Mesendoderm (in vitro differentiated cells): ENCODE data around the gene MS4A12.

ENCODE experiments used
- DNase-seq: peaks from one replicate; pipeline ENCODE4 v3.0.0; 2013
- H2AK5ac ChIP-seq: 2 replicates; pipeline ENCODE4 v1.6.1; 2013; ENCODE audit warnings: low read length, inconsistent platforms
- H2BK120ac ChIP-seq: 2 replicates; pipeline ENCODE4 v1.6.1; 2013; ENCODE audit warnings: low read depth, mild to moderate bottlenecking, low read length, moderate library complexity, mixed read lengths
- H2BK15ac ChIP-seq: replicated peaks from 2 replicates; pipeline ENCODE4 v1.6.1; 2013; ENCODE audit warnings: low read depth, mild to moderate bottlenecking, moderate library complexity
- H2BK5ac ChIP-seq: 2 replicates; pipeline ENCODE4 v1.6.1; 2013; ENCODE audit warnings: low read length, inconsistent platforms
- H3K18ac ChIP-seq: 2 replicates; pipeline ENCODE4 v1.6.1; 2013; ENCODE audit warnings: mild to moderate bottlenecking, low read length, mixed read lengths
- H3K23ac ChIP-seq: one replicate; pipeline ENCODE4 v1.6.1; 2013; ENCODE audit warnings: low read length
- H3K27ac ChIP-seq: 2 replicates; pipeline ENCODE4 v1.5.1; 2013; ENCODE audit warnings: low read depth, mild to moderate bottlenecking, inconsistent platforms, low read length, moderate library complexity
- H3K27me3 ChIP-seq: 2 replicates; pipeline ENCODE4 v1.6.1; 2013; ENCODE audit warnings: low read length, control low read depth, mild to moderate bottlenecking, inconsistent platforms; ENCODE audit not compliant: insufficient read depth, poor library complexity
- H3K36me3 ChIP-seq: 2 replicates; pipeline ENCODE4 v1.6.1; 2013; ENCODE audit warnings: low read length, inconsistent platforms; ENCODE audit not compliant: control insufficient read depth, insufficient read depth
- H3K4ac ChIP-seq: one replicate; pipeline ENCODE4 v1.6.1; 2013; ENCODE audit warnings: low read depth, mild to moderate bottlenecking, low read length, moderate library complexity
- H3K4me1 ChIP-seq: 2 replicates; pipeline ENCODE4 v1.6.1; 2013; ENCODE audit warnings: low read depth, low read length, inconsistent platforms; ENCODE audit not compliant: control insufficient read depth
- H3K4me2 ChIP-seq: 2 replicates; pipeline ENCODE4 v1.6.1; 2013; ENCODE audit warnings: low read length
- H3K4me3 ChIP-seq: 2 replicates; pipeline ENCODE4 v1.5.1; 2013; ENCODE audit warnings: mild to moderate bottlenecking, low read length
- H3K56ac ChIP-seq: one replicate; pipeline ENCODE4 v1.6.1; 2013; ENCODE audit warnings: low read length
- H3K79me1 ChIP-seq: 2 replicates; pipeline ENCODE4 v1.6.1; 2013; ENCODE audit warnings: low read length, inconsistent platforms
- H3K79me2 ChIP-seq: 2 replicates; pipeline ENCODE4 v1.6.1; 2013; ENCODE audit warnings: mild to moderate bottlenecking, low read length; ENCODE audit not compliant: control insufficient read depth, insufficient read depth
- H3K9ac ChIP-seq: 2 replicates; pipeline ENCODE4 v1.6.1; 2013; ENCODE audit warnings: low read length, inconsistent platforms
- H4K5ac ChIP-seq: one replicate; pipeline ENCODE4 v1.6.1; 2013; ENCODE audit warnings: low read length
- H4K8ac ChIP-seq: one replicate; pipeline ENCODE4 v1.6.1; 2013; ENCODE audit warnings: low read depth, mild to moderate bottlenecking, control low read depth, low read length, moderate library complexity
- WGBS: extraction: QIAGEN DNeasy Blood & Tissue Kit; methylation state at CpG from one replicate; pipeline ENCODE4 v1.1.7; 2013; ENCODE audit warnings: low lambda C conversion rate, missing lambda C conversion rate; ENCODE audit not compliant: insufficient coverage; ENCODE audit errors: extremely low coverage; 5-methylcytosine and 5-hydroxymethylcytosine counted together

MS4A12 gene

GRCh38 chr11:60457576-60457975 lies 35.0 kb upstream of the MS4A12 start:
- H4K8ac ChIP-seq, result no peak overlapping the region
- no peaks in the 10 kb centered on the region for H3K79me1 ChIP-seq
- H2BK15ac ChIP-seq, result no peak overlapping the region
- H3K23ac ChIP-seq, result no peak overlapping the region
- no peaks in the 10 kb centered on the region for H3K36me3 ChIP-seq
- H3K18ac ChIP-seq, result no peak overlapping the region
- no peak overlapping the region for H3K56ac ChIP-seq
- no peaks in the 10 kb centered on the region for H3K79me2 ChIP-seq
- no peak overlapping the region for H2BK120ac ChIP-seq
- no peak overlapping the region for H2BK5ac ChIP-seq
- no peaks in the 10 kb centered on the region for H3K4me1 ChIP-seq
- no peak overlapping the region for H3K27ac ChIP-seq
- no peak overlapping the region for H2AK5ac ChIP-seq
- no peak overlapping the region for H3K4ac ChIP-seq
- WGBS, result no CpG with 5 or more reads among the region's 3 CpGs
- H3K4me2 ChIP-seq, result no peak overlapping the region
- no peak overlapping the region for H3K4me3 ChIP-seq
- DNase-seq, result no peak
- no peak overlapping the region for H4K5ac ChIP-seq
- no peak overlapping the region for H3K9ac ChIP-seq
- no peaks in the 10 kb centered on the region for H3K27me3 ChIP-seq

GRCh38 chr11:60459345-60459744 lies 33.2 kb upstream of the MS4A12 start:
- Histone ChIP-seq H3K4ac (no peak overlapping the region), H3K18ac (no peak overlapping the region), H2AK5ac (no peak overlapping the region), H3K56ac (no peak overlapping the region), H2BK15ac (no peak overlapping the region), H2BK120ac (no peak overlapping the region), H3K79me1 (no peaks in the 10 kb centered on the region), H3K4me1 (no peaks in the 10 kb centered on the region), H3K79me2 (no peaks in the 10 kb centered on the region), H4K5ac (no peak overlapping the region), H3K36me3 (no peaks in the 10 kb centered on the region), H2BK5ac (no peak overlapping the region), H3K4me3 (no peak overlapping the region), H3K27me3 (no peaks in the 10 kb centered on the region), H4K8ac (no peak overlapping the region), H3K4me2 (no peak overlapping the region), H3K27ac (no peak overlapping the region), H3K9ac (no peak overlapping the region), H3K23ac (no peak overlapping the region)
- WGBS, result no CpG with 5 or more reads among the region's 1 CpG
- no peak for DNase-seq

- Histone ChIP-seq H3K27ac (no peak overlapping the region), H2BK120ac (no peak overlapping the region), H3K9ac (no peak overlapping the region), H3K4ac (no peak overlapping the region), H3K36me3 (no peaks in the 10 kb centered on the region), H2BK5ac (no peak overlapping the region), H3K56ac (no peak overlapping the region), H3K23ac (no peak overlapping the region), H3K79me1 (no peaks in the 10 kb centered on the region), H3K18ac (no peak overlapping the region), H3K27me3 (no peaks in the 10 kb centered on the region), H2BK15ac (no peak overlapping the region), H3K79me2 (no peaks in the 10 kb centered on the region), H4K8ac (no peak overlapping the region), H2AK5ac (no peak overlapping the region), H3K4me2 (no peak overlapping the region), H3K4me1 (no peaks in the 10 kb centered on the region), H4K5ac (no peak overlapping the region), H3K4me3 (no peak overlapping the region)
- WGBS, result no CpG with 5 or more reads among the region's 2 CpGs
- DNase-seq, result no peak
Measured at GRCh38 chr11:60468829-60469228, 23.7 kb upstream of the MS4A12 start.

DNA sequence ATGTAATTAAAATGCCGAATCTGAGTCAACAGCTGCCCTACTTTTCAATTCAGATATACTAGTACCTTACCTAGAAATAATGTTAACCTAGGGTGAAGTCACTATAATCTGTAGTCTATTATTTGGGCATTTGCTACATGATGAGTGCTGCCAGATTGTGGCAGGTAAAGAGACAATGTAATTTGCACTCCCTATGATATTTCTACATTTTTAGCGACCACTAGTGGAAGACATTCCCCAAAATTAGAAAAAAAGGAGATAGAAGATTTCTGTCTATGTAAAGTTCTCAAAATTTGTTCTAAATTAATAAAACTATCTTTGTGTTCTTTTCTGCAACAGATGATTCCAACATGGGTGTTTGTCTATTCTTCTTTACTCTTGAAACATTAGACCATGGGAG lies 22.9 kb upstream of the MS4A12 start:
- no peak overlapping the region for H3K4me3 ChIP-seq
- no peak overlapping the region for H3K23ac ChIP-seq
- no peak overlapping the region for H3K56ac ChIP-seq
- no peak overlapping the region for H3K4me2 ChIP-seq
- H3K9ac ChIP-seq, result no peak overlapping the region
- H3K27me3 ChIP-seq, result no peaks in the 10 kb centered on the region
- no peak overlapping the region for H3K18ac ChIP-seq
- no peak overlapping the region for H3K27ac ChIP-seq
- H2AK5ac ChIP-seq, result no peak overlapping the region
- H4K8ac ChIP-seq, result no peak overlapping the region
- H3K4ac ChIP-seq, result no peak overlapping the region
- no peaks in the 10 kb centered on the region for H3K79me1 ChIP-seq
- WGBS, result no CpG with 5 or more reads among the region's 2 CpGs
- H3K79me2 ChIP-seq, result no peaks in the 10 kb centered on the region
- H3K36me3 ChIP-seq, result no peaks in the 10 kb centered on the region
- no peak for DNase-seq
- H2BK120ac ChIP-seq, result no peak overlapping the region
- H3K4me1 ChIP-seq, result no peaks in the 10 kb centered on the region
- no peak overlapping the region for H4K5ac ChIP-seq
- H2BK15ac ChIP-seq, result no peak overlapping the region
- H2BK5ac ChIP-seq, result no peak overlapping the region

GRCh38 chr11:60477035-60477445 lies 15.5 kb upstream of the MS4A12 start:
- Histone ChIP-seq H2AK5ac (no peak overlapping the region), H3K27ac (no peak overlapping the region), H3K79me2 (no peaks in the 10 kb centered on the region), H3K9ac (no peak overlapping the region), H3K4me2 (no peak overlapping the region), H2BK15ac (no peak overlapping the region), H3K27me3 (no peaks in the 10 kb centered on the region), H3K36me3 (no peaks in the 10 kb centered on the region), H3K4me3 (no peak overlapping the region), H4K5ac (no peak overlapping the region), H2BK5ac (no peak overlapping the region), H3K56ac (no peak overlapping the region), H3K4me1 (no peaks in the 10 kb centered on the region), H4K8ac (no peak overlapping the region), H3K4ac (no peak overlapping the region), H3K79me1 (no peaks in the 10 kb centered on the region), H2BK120ac (no peak overlapping the region), H3K18ac (no peak overlapping the region), H3K23ac (no peak overlapping the region)
- DNase-seq, result no peak
- no CpG with 5 or more reads among the region's 6 CpGs for WGBS

DNA sequence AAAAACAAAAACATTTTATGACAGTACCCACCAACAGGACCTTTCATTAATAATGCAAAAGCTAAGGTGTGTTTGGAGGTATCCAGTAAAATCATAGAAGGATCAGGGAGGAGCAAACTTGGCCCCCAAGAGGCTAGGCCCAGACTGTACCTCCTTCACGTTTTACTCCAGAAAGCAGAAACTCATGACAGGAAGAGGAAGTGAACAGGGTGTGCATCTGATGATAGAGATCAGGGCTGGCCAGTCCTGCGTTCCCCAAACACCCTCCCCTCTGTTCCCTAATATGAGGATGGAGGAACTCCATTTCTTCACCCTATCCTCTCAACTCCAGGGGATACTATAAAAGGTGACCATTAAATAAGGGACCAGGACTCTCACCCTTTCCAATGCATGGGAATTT lies 10.2 kb upstream of the MS4A12 start:
- Histone ChIP-seq H3K4me2 (no peak overlapping the region), H3K36me3 (no peaks in the 10 kb centered on the region), H2BK15ac (no peak overlapping the region), H3K79me1 (no peaks in the 10 kb centered on the region), H3K79me2 (no peaks in the 10 kb centered on the region), H3K27me3 (no peaks in the 10 kb centered on the region), H2AK5ac (no peak overlapping the region), H4K8ac (no peak overlapping the region), H3K18ac (no peak overlapping the region), H3K9ac (no peak overlapping the region), H3K4me1 (no peaks in the 10 kb centered on the region), H3K4me3 (no peak overlapping the region), H3K23ac (no peak overlapping the region), H2BK120ac (no peak overlapping the region), H2BK5ac (no peak overlapping the region), H3K4ac (no peak overlapping the region), H3K27ac (no peak overlapping the region), H3K56ac (no peak overlapping the region), H4K5ac (no peak overlapping the region)
- DNase-seq, result no peak
- WGBS, result no CpG with 5 or more reads among the region's 2 CpGs
